Liver (tissue), 9 donors: ENCODE results near the gene SLC17A7. TPM values are rescaled to one million over a fixed set of nuclear protein-coding genes. Genes with fewer than 3 reads are reported as not detected.
A peak's percentile ranks its signal among the peaks of the same experiment; 100 is the strongest.

Experiments used
- DNase-seq: peaks from one replicate; pipeline ENCODE4 v3.0.0-alpha.2; 2017; ENCODE audit warnings: low spot score
- H3K27ac ChIP-seq, 2 donors: one replicate each; pipeline ENCODE4 v1.7.0; 2013; ENCODE audit warnings: inconsistent platforms in 2 of 2, low read length in 2 of 2, control low read depth in 1 of 2, low read depth in 1 of 2, mild to moderate bottlenecking in 1 of 2
- H3K27me3 ChIP-seq, 4 donors: one replicate each; pipeline versions ENCODE4 v1.6.1 to v1.7.0; 2013; ENCODE audit warnings: low read length in 3 of 4, inconsistent platforms in 1 of 4, mild to moderate bottlenecking in 1 of 4, moderate library complexity in 1 of 4; ENCODE audit not compliant: control insufficient read depth in 4 of 4, insufficient read depth in 4 of 4
- H3K36me3 ChIP-seq, 4 donors: one replicate each; pipeline versions ENCODE4 v1.6.1 to v1.7.0; 2013; ENCODE audit warnings: low read length in 3 of 4, mild to moderate bottlenecking in 3 of 4, low read depth in 1 of 4, moderate library complexity in 1 of 4; ENCODE audit not compliant: control insufficient read depth in 4 of 4, insufficient read depth in 3 of 4
- H3K4me1 ChIP-seq, 4 donors: one replicate each; pipeline versions ENCODE4 v1.6.1 to v1.7.0; 2013; ENCODE audit warnings: low read length in 3 of 4, mild to moderate bottlenecking in 3 of 4, moderate library complexity in 1 of 4; ENCODE audit not compliant: control insufficient read depth in 4 of 4, insufficient read depth in 4 of 4
- H3K4me3 ChIP-seq, 3 donors: one replicate each; pipeline versions ENCODE4 v1.6.1 to v1.7.0; 2013; ENCODE audit warnings: low read length in 3 of 3, control low read depth in 1 of 3, low read depth in 1 of 3, mild to moderate bottlenecking in 1 of 3
- H3K9ac ChIP-seq, 2 donors: one replicate each; pipeline ENCODE4 v1.7.0; 2013; ENCODE audit warnings: low read length in 2 of 2, mild to moderate bottlenecking in 2 of 2, moderate library complexity in 2 of 2, control low read depth in 1 of 2, low read depth in 1 of 2
- H3K9me3 ChIP-seq, 4 donors: one replicate each; pipeline versions ENCODE4 v1.6.1 to v1.7.0; 2013; ENCODE audit warnings: low read length in 3 of 4; ENCODE audit not compliant: control insufficient read depth in 4 of 4
- EGR1 ChIP-seq, 2 donors: IDR thresholded peaks; 2 replicates each; pipeline ENCODE4 v1.6.1; 2016 to 2018; ENCODE audit warnings: antibody characterized with exemption in 2 of 2, low read depth in 2 of 2
- FOXA1 ChIP-seq: IDR thresholded peaks from 2 replicates; pipeline ENCODE4 v1.6.1; 2016; ENCODE audit warnings: antibody characterized with exemption
- FOXA2 ChIP-seq: IDR thresholded peaks from 2 replicates; pipeline ENCODE4 v1.6.1; 2016; ENCODE audit warnings: antibody characterized with exemption
- GABPA ChIP-seq, 2 donors: IDR thresholded peaks in 1 of 2; conservative IDR thresholded peaks in 1 of 2; 2 replicates each; pipeline ENCODE4 v1.6.1; 2016; ENCODE audit warnings: antibody characterized with exemption in 2 of 2, mild to moderate bottlenecking in 1 of 2, moderate library complexity in 1 of 2
- HNF4A ChIP-seq, 2 donors: conservative IDR thresholded peaks; 2 replicates each; pipeline ENCODE4 v1.6.1; 2016; ENCODE audit warnings: antibody characterized with exemption in 2 of 2, mild to moderate bottlenecking in 2 of 2
- HNF4G ChIP-seq: IDR thresholded peaks from 2 replicates; pipeline ENCODE4 v1.6.1; 2016; ENCODE audit warnings: antibody characterized with exemption
- JUND ChIP-seq, 2 donors: IDR thresholded peaks; 2 replicates each; pipeline ENCODE4 v1.6.1; 2016; ENCODE audit warnings: antibody characterized with exemption in 2 of 2
- NR2F2 ChIP-seq: IDR thresholded peaks from 2 replicates; pipeline ENCODE4 v1.6.1; 2016; ENCODE audit warnings: antibody characterized with exemption
- RAD21 ChIP-seq, 2 donors: IDR thresholded peaks; 2 replicates each; pipeline ENCODE4 v1.6.1; 2016; ENCODE audit warnings: antibody characterized with exemption in 2 of 2, mild to moderate bottlenecking in 2 of 2
- REST ChIP-seq: IDR thresholded peaks from 2 replicates; pipeline ENCODE4 v1.6.1; 2016; ENCODE audit warnings: antibody characterized with exemption, mild to moderate bottlenecking
- RXRA ChIP-seq, 2 donors: IDR thresholded peaks; 2 replicates each; pipeline ENCODE4 v1.6.1; 2017 to 2018; ENCODE audit warnings: antibody characterized with exemption in 2 of 2, mild to moderate bottlenecking in 1 of 2
- SP1 ChIP-seq: IDR thresholded peaks from 2 replicates; pipeline ENCODE4 v1.6.1; 2018; ENCODE audit warnings: antibody characterized with exemption, mild to moderate bottlenecking
- TAF1 ChIP-seq: conservative IDR thresholded peaks from 2 replicates; pipeline ENCODE4 v1.6.1; 2016; ENCODE audit warnings: antibody characterized with exemption, mild to moderate bottlenecking
- YY1 ChIP-seq: IDR thresholded peaks from 2 replicates; pipeline ENCODE4 v1.6.1; 2016; ENCODE audit warnings: antibody characterized with exemption, mild to moderate bottlenecking
- WGBS: extraction: QIAGEN DNeasy Blood & Tissue Kit; methylation state at CpG from one replicate; pipeline ENCODE4 v1.1.7; 2013; 5-methylcytosine and 5-hydroxymethylcytosine counted together
- polyA plus RNA-seq, 2 donors: library from polyadenylated mRNA; stranded (reverse) in 1 of 2; unstranded in 1 of 2; fragments of 200-250 nt in 1 of 2; fragments of >200 nt in 1 of 2; fragmentation: Nextera tagmentation in 1 of 2; extraction: Ambion mirVana in 1 of 2; gene quantifications; one replicate each; pipeline versions ENCODE4 v1.2.1 to v1.2.3, GENCODE V29; 2013 to 2015
- total RNA-seq, 2 donors: library from RNA; depleted of rRNA; stranded (reverse); fragments of >200 nt; gene quantifications; one replicate each; pipeline ENCODE4 v1.2.3, GENCODE V29; 2014
- TF ChIP-seq, protein P1 (sequence below): fragments of 150-350 bp; IDR thresholded peaks from 2 replicates; pipeline ENCODE4 v1.5.1; 2017; ENCODE audit warnings: improper control_type of control experiment, low read depth, low read length; ENCODE audit not compliant: missing input control
- TF ChIP-seq, protein P2 (sequence below): IDR thresholded peaks from 2 replicates; pipeline ENCODE4 v1.6.1; 2016; ENCODE audit warnings: antibody characterized with exemption
- TF ChIP-seq, protein P3 (sequence below): IDR thresholded peaks from 2 replicates; pipeline ENCODE4 v1.6.1; 2016; ENCODE audit warnings: antibody characterized with exemption
- TF ChIP-seq, protein P4 (sequence below): IDR thresholded peaks from 2 replicates; pipeline ENCODE4 v1.6.1; 2016; ENCODE audit warnings: antibody characterized with exemption
- donor health status: healthy.
- donor health status: healthy.
- donor health status: healthy.
- donor health status: healthy.
- donor health status: healthy.

SLC17A7 gene
- total and polyA plus RNA-seq, 4 donors = 0.06 to 0.08 TPM; not detected in 2

DNA sequence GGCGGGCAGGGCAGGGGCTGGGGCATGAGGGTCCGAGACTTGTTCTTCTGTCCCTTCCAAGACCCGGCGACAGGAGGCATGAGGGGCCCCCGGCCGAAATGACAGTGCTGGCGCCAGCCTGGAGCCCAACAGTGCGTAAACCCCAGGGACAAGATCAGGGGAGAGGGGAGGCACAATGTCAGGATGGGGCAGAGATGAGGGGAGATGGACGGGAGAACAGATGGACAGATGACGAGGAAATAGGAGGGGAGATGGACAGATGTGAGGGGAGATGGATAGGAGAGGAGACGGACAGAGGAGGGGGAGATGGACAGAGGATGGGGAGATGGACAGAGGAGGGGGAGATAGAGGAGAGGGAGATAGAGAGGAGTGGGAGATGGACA, 33.2 kb upstream of the SLC17A7 start:
- H3K9ac ChIP-seq = peak overlapping the region in 1 of 2 donors; percentile 83
- H3K4me1 ChIP-seq = peaks cover 0 to 11% (median 6%) of the 10 kb centered on the region in 4 donors
- no peaks in the 10 kb centered on the region for H3K27me3 ChIP-seq
- no peak for DNase-seq
- TF ChIP-seq EGR1 (IDR thresholded peaks at IDR 0.05; ENCODE audit: low read depth in 2 of 2) (no peak), REST (no peak), HNF4G (no peak), HNF4A (conservative IDR thresholded peaks at IDR 0.05) (no peak), RXRA (IDR thresholded peaks at IDR 0.05) (no peak), JUND (IDR thresholded peaks at IDR 0.05) (no peak), GABPA (IDR thresholded peaks at IDR 0.05 in 1 of 2, conservative IDR thresholded peaks at IDR 0.05 in 1 of 2) (no peak), SP1 (no peak)
- TF ChIP-seq, protein P1, sequence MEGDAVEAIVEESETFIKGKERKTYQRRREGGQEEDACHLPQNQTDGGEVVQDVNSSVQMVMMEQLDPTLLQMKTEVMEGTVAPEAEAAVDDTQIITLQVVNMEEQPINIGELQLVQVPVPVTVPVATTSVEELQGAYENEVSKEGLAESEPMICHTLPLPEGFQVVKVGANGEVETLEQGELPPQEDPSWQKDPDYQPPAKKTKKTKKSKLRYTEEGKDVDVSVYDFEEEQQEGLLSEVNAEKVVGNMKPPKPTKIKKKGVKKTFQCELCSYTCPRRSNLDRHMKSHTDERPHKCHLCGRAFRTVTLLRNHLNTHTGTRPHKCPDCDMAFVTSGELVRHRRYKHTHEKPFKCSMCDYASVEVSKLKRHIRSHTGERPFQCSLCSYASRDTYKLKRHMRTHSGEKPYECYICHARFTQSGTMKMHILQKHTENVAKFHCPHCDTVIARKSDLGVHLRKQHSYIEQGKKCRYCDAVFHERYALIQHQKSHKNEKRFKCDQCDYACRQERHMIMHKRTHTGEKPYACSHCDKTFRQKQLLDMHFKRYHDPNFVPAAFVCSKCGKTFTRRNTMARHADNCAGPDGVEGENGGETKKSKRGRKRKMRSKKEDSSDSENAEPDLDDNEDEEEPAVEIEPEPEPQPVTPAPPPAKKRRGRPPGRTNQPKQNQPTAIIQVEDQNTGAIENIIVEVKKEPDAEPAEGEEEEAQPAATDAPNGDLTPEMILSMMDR = no peak
- TF ChIP-seq, protein P2, sequence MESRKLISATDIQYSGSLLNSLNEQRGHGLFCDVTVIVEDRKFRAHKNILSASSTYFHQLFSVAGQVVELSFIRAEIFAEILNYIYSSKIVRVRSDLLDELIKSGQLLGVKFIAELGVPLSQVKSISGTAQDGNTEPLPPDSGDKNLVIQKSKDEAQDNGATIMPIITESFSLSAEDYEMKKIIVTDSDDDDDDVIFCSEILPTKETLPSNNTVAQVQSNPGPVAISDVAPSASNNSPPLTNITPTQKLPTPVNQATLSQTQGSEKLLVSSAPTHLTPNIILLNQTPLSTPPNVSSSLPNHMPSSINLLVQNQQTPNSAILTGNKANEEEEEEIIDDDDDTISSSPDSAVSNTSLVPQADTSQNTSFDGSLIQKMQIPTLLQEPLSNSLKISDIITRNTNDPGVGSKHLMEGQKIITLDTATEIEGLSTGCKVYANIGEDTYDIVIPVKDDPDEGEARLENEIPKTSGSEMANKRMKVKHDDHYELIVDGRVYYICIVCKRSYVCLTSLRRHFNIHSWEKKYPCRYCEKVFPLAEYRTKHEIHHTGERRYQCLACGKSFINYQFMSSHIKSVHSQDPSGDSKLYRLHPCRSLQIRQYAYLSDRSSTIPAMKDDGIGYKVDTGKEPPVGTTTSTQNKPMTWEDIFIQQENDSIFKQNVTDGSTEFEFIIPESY = no peak
- TF ChIP-seq, protein P3, sequence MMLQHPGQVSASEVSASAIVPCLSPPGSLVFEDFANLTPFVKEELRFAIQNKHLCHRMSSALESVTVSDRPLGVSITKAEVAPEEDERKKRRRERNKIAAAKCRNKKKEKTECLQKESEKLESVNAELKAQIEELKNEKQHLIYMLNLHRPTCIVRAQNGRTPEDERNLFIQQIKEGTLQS = no peak
- WGBS = 16% methylated on average over 11 of the region's 11 CpGs
- H3K36me3 ChIP-seq = no peaks in the 10 kb centered on the region
- H3K4me3 ChIP-seq = peak overlapping the region; percentile 62 to 85 (median 78)
- H3K9me3 ChIP-seq = no peaks in the 10 kb centered on the region
- peak overlapping the region; percentile 72 to 79 for H3K27ac ChIP-seq

DNA sequence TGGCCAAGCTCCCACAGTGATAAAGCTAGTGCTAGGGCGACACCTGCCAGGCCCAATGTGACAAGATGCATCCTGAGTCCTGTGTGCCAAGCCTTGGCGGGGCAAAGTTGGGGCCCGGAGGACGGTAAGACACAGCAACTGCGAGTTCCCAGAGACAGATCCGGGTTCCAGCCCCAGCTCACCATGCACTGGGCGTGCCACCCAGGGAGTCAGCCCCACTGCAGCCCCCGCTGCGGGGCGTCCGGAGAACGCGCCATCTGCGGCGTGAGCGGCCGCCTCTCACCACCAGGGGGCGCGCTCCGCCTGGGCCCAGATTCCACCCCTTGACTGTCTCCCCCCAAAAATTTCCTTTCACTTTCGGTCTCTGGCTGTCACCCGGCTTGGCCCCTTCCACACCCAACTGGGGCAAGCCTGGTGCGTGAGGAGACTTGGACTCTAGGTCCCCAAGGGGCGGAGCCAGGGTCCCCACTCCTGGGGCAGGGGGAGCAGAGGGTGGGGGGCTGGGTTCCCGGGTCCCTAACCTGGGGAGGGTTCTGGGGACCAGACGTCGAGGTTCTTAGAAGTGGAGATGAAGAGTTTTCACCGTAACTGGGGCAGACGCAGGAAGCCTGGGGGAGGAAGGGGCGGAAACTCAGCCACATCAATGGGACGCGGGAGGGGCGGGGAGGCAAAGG, 32.7 kb upstream of the SLC17A7 start, which contains the start of gene FLT3LG:
Gene FLT3LG, plus strand, starts transcription at position 348 of the 674 bp plus-strand sequence. CDS start 425 bp downstream, outside the sequence.
- no peaks in the 10 kb centered on the region for H3K9me3 ChIP-seq
- H3K27me3 ChIP-seq = no peaks in the 10 kb centered on the region
- peak; percentile 83 for DNase-seq
- peak within 1 kb of the TSS; percentile 62 to 85 (median 78) for H3K4me3 ChIP-seq
- peak within 1 kb of the TSS; percentile 72 to 79 for H3K27ac ChIP-seq
- 1% methylated on average over 33 of the region's 33 CpGs for whole genome bisulfite sequencing
- H3K36me3 ChIP-seq = no peaks in the 10 kb centered on the region
- peaks cover 0 to 11% (median 6%) of the 10 kb centered on the region in 4 donors for H3K4me1 ChIP-seq
- peak within 1 kb of the TSS in 1 of 2 donors; percentile 83 for H3K9ac ChIP-seq
- peak; percentile 30 for TF ChIP-seq YY1
- peak; percentile 24 for TF ChIP-seq FOXA1
- TF ChIP-seq, protein P1 = peak; percentile 92
- TF ChIP-seq, protein P4, sequence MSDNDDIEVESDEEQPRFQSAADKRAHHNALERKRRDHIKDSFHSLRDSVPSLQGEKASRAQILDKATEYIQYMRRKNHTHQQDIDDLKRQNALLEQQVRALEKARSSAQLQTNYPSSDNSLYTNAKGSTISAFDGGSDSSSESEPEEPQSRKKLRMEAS = no peak
- TF ChIP-seq GABPA (IDR thresholded peaks at IDR 0.05 in 1 of 2, conservative IDR thresholded peaks at IDR 0.05 in 1 of 2) = no peak
- TF ChIP-seq, protein P3 = no peak
- TF ChIP-seq HNF4G = no peak
- TF ChIP-seq TAF1 = no peak
- TF ChIP-seq EGR1 (IDR thresholded peaks at IDR 0.05; ENCODE audit: low read depth in 2 of 2) = no peak
- TF ChIP-seq, protein P2 = no peak
- peak; percentile 71 to 82 for TF ChIP-seq RAD21 (IDR thresholded peaks at IDR 0.05)
- no peak for TF ChIP-seq FOXA2
- TF ChIP-seq RXRA (IDR thresholded peaks at IDR 0.05) = peak in 1 of 2 donors; percentile 10
- peak; percentile 42 for TF ChIP-seq SP1
- no peak for TF ChIP-seq NR2F2
